GM13976 (cell line): ENCODE data around the gene LRMDA.
A peak's percentile ranks its signal among the peaks of the same experiment; 100 is the strongest.

ENCODE experiments used
- DNase-seq: peaks from one replicate; pipeline ENCODE4 v3.0.0; 2012; ENCODE audit warnings: low spot score
- CTCF ChIP-seq: IDR thresholded peaks from 2 replicates; pipeline ENCODE4 v1.5.1; 2012; ENCODE audit warnings: borderline replicate concordance, mild to moderate bottlenecking; ENCODE audit not compliant: insufficient read depth; ENCODE audit errors: extremely low read depth, missing control alignments, control extremely low read depth
- in situ Hi-C: fragments of 300-500 bp; cut with MboI; formaldehyde crosslinking; loops from one replicate; pipeline ENCODE4 v1.12.0; 2022; ENCODE audit warnings: low sequenced_read_pairs, mixed read lengths, inconsistent platforms; ENCODE audit not compliant: unreplicated experiment

Gene LRMDA

DNA sequence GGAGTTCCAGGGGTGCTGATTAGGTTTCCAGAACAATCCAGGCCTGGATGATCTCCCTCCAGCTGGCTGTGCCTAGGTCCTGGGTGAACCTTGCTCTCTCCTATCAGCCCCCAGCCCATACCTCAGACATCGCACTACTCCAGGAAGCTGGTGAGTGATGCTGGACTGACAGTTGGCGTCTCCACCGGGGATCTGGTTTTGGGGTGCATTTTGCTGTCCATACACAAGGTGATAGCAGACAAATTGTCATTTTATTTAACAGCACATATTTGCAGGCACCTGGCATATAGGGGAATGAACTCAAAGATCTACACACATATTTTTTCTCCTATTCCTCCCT lies 601.2 kb downstream of the LRMDA start:
- in situ Hi-C loops, result loop anchor here (25.0 kb wide), 1 partner anchor 645 kb away; no protein-coding TSS in a partner anchor
- no peak for TF ChIP-seq CTCF
- no peak for DNase-seq

DNA sequence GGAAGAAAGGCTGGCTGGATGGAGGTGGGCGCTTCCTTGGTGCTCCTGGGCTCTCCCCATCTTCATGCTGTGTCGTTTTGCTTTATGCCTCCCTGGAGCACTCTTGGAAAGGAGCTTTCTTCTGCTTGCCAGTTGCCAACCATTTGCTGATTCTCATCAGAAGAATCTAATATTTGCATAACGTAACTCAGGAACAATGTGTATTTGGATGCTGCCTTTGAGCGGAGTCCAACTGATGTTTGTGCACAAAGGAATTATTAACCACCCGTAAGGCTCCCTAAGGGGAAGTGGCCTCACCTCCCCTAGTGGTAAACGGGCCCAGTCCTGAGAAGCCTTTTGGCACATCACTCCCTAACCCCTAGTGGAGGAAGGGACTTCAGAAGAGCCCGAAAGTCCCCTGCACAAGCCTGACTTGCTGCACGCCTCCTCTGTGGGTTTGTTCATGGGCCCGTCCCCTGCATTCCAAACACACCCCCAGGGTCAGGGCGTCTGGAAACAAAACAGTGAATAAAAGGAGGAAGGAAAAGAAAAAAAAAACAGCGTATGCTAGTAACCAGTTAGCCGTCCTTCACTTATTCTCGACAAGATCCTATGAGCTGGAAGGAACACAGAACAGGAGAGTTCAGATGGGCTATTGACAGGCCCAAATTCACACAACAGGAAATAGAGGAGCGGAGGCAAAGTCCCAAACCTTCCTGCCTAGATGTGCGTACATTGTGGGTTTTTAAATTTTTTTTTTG lies 602.2 kb downstream of the LRMDA start:
- in situ Hi-C loops, result loop anchor here (25.0 kb wide), 1 partner anchor 646 kb away; no protein-coding TSS in a partner anchor
- no peak for TF ChIP-seq CTCF
- DNase-seq, result no peak

- TF ChIP-seq CTCF, result no peak
- in situ Hi-C loops, result loop anchor here (25.0 kb wide), 1 partner anchor 647 kb away; no protein-coding TSS in a partner anchor
- no peak for DNase-seq
Observed at GRCh38 chr10:76034353-76035205, 603.2 kb downstream of the LRMDA start.

DNA sequence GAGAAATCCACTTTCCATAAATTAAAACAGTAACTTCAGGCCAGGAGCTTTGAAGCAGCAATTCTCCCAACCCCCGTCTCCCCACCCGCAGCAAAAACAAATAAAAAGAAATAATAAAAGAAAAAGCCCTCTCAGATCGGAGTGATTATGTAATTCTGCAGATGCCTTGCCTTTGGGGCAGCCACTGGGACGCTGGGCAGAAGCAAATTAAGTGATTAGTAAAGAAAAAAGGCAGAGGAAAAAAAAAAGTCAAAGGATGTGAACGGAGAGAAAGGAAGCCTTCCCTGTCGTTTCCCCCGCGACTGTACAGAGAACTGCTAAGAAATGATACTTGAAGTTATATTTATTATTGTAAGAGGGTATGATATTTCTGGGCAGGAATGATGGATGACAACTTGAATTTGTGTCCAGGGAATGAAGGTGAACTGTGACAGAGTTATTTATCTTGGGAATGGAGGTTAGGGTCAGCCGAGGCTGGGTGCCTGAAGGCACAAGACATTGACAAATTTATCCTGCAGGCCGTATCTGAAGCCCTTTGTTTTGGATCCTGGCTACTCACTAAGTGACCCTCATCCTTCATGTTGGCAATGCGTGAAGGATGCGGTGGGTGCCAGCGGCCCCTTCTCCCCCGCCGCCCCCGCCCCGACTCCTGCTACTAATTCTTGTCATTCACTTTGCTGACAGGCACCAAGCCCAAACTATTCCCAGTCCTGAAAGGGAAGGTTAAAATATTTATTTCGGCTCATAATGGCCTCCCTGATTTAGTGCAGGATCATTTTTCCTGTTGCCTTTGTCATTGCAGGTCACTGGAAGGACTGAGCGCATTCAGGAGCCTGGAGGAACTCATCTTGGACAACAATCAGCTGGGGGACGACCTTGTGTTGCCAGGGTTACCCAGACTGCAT lies 604.0 kb downstream of the LRMDA start:
- DNase-seq, result no peak
- no peak for TF ChIP-seq CTCF
- in situ Hi-C loops, result loop anchor here (25.0 kb wide), 1 partner anchor 648 kb away; no protein-coding TSS in a partner anchor

GRCh38 chr10:76036111-76036940 lies 604.9 kb downstream of the LRMDA start:
- in situ Hi-C loops, result loop anchor here (25.0 kb wide), 1 partner anchor 649 kb away; no protein-coding TSS in a partner anchor
- peak; percentile 81 for TF ChIP-seq CTCF
- peak; percentile 72 for DNase-seq
